SK-N-SH (cell line): ENCODE data around the gene SMIM14. TPM values are rescaled to one million over a fixed set of nuclear protein-coding genes. Genes with fewer than 3 reads are reported as not detected.
A peak's percentile ranks its signal among the peaks of the same experiment; 100 is the strongest.

Experiments used
- CTCF ChIA-PET: fragments of 300-600, 350-600 bp; formaldehyde crosslinking; extraction: SDS; loops from one replicate; lab custom pipeline; 2021; lab: Yijun Ruan, JAX
- POLR2A ChIA-PET: fragments of 350-600 bp; sonication (Branson Sonifier 250); formaldehyde crosslinking; extraction: SDS; loops from one replicate; lab custom pipeline; 2020; ENCODE audit warnings: antibody characterized with exemption, inconsistent platforms; lab: Yijun Ruan, JAX
- DNase-seq: peaks from one replicate; pipeline ENCODE4 v3.0.0; 2012
- H2AFZ ChIP-seq: fragments of 200-600 bp; sonication (generic); 2 replicates; pipeline ENCODE4 v1.8.1; 2016; ENCODE audit warnings: antibody characterized with exemption, mild to moderate bottlenecking, low read depth
- H3F3A ChIP-seq: fragments of 200-600 bp; sonication (generic); replicated peaks from 2 replicates; pipeline ENCODE3; 2016; ENCODE audit warnings: antibody characterized with exemption, mild to moderate bottlenecking; ENCODE audit not compliant: insufficient read depth
- H3K27ac ChIP-seq, 2 experiments: fragments of 200-500 bp in 1 of 2; fragments of 200-600 bp in 1 of 2; sonication (Bioruptor generic) in 1 of 2; sonication (generic), shearing (Covaris generic) in 1 of 2; 2 replicates each; pipeline versions ENCODE4 v1.5.1 to v1.6.1; 2014 to 2016; ENCODE audit warnings: low read depth in 2 of 2, inconsistent platforms in 1 of 2, low read length in 1 of 2, mild to moderate bottlenecking in 1 of 2, mixed read lengths in 1 of 2
- H3K27me3 ChIP-seq: fragments of 200-600 bp; sonication (generic), shearing (Covaris generic); 2 replicates; pipeline ENCODE4 v1.6.1; 2016; ENCODE audit warnings: mixed run types; ENCODE audit not compliant: insufficient read depth
- H3K36me3 ChIP-seq, 2 experiments: fragments of 200-500 bp in 1 of 2; fragments of 200-600 bp in 1 of 2; sonication (Bioruptor generic) in 1 of 2; sonication (generic) in 1 of 2; replicated peaks in 1 of 2; 2 replicates each; pipeline versions ENCODE3 to v1.5.1; 2014 to 2016; ENCODE audit warnings: low read length in 1 of 2, mild to moderate bottlenecking in 1 of 2; ENCODE audit not compliant: insufficient read depth in 2 of 2, control insufficient read depth in 1 of 2
- H3K4me1 ChIP-seq, 2 experiments: fragments of 200-500 bp in 1 of 2; fragments of 200-600 bp in 1 of 2; sonication (Bioruptor generic) in 1 of 2; sonication (generic), shearing (Covaris generic) in 1 of 2; 2 replicates each; pipeline versions ENCODE4 v1.5.1 to v1.6.1; 2014 to 2016; ENCODE audit warnings: low read depth in 1 of 2, low read length in 1 of 2, mixed run types in 1 of 2; ENCODE audit not compliant: insufficient read depth in 2 of 2, control insufficient read depth in 1 of 2
- H3K4me2 ChIP-seq: fragments of 200-600 bp; sonication (generic), shearing (Covaris generic); 2 replicates; pipeline ENCODE4 v1.6.1; 2017; ENCODE audit warnings: mixed run types
- H3K4me3 ChIP-seq, 2 experiments: fragments of 200-500 bp in 1 of 2; fragments of 200-600 bp in 1 of 2; sonication (Bioruptor generic) in 1 of 2; sonication (generic), shearing (Covaris generic) in 1 of 2; 2 replicates each; pipeline versions ENCODE4 v1.5.1 to v1.8.1; 2014 to 2016; ENCODE audit warnings: low read depth in 2 of 2, inconsistent platforms in 1 of 2, low read length in 1 of 2, mild to moderate bottlenecking in 1 of 2, mixed read lengths in 1 of 2, moderate library complexity in 1 of 2
- H3K79me2 ChIP-seq: fragments of 200-600 bp; sonication (generic); 2 replicates; pipeline ENCODE4 v1.8.1; 2017; ENCODE audit warnings: mild to moderate bottlenecking; ENCODE audit not compliant: insufficient read depth
- H3K9ac ChIP-seq: fragments of 200-600 bp; sonication (generic); 2 replicates; pipeline ENCODE4 v1.6.1; 2017; ENCODE audit warnings: mixed run types
- H3K9me2 ChIP-seq: fragments of 200-600 bp; sonication (generic); 2 replicates; pipeline ENCODE4 v1.6.1; 2017; ENCODE audit warnings: mixed run types
- H3K9me3 ChIP-seq: fragments of 200-600 bp; sonication (generic); 2 replicates; pipeline ENCODE4 v1.6.1; 2017; ENCODE audit warnings: mixed run types, mild to moderate bottlenecking, moderate library complexity
- H4K20me1 ChIP-seq: fragments of 200-600 bp; sonication (generic); 2 replicates; pipeline ENCODE4 v1.6.1; 2017; ENCODE audit warnings: mild to moderate bottlenecking, mixed run types; ENCODE audit not compliant: insufficient read depth
- CTCF ChIP-seq: fragments of 200-600 bp; sonication (generic); IDR thresholded peaks from 2 replicates; pipeline ENCODE4 v1.6.1; 2017; ENCODE audit warnings: antibody characterized with exemption, mild to moderate bottlenecking, moderate library complexity
- GABPA ChIP-seq: IDR thresholded peaks from 2 replicates; pipeline ENCODE4 v1.4.0; 2012; ENCODE audit warnings: low read depth, mild to moderate bottlenecking
- IRF3 ChIP-seq: fragments of 150-350 bp; IDR thresholded peaks from 2 replicates; pipeline ENCODE4 v1.6.1; 2016; ENCODE audit warnings: mild to moderate bottlenecking, low read depth, low read length
- MEF2A ChIP-seq: IDR thresholded peaks from 2 replicates; pipeline ENCODE4 v1.4.0; 2012; ENCODE audit warnings: low read depth, borderline replicate concordance
- PBX3 ChIP-seq: IDR thresholded peaks from 2 replicates; pipeline ENCODE4; 2012
- RAD21 ChIP-seq: IDR thresholded peaks from 2 replicates; pipeline ENCODE4 v1.6.1; 2012; ENCODE audit warnings: mild to moderate bottlenecking, low read length
- USF2 ChIP-seq: fragments of 150-350 bp; IDR thresholded peaks from 2 replicates; pipeline ENCODE4 v1.6.1; 2017; ENCODE audit warnings: antibody characterized with exemption, low read length, low read depth, borderline replicate concordance
- ZBTB33 ChIP-seq: IDR thresholded peaks from 2 replicates; pipeline ENCODE4 v1.4.0; 2012; ENCODE audit warnings: low read depth, borderline replicate concordance
- WGBS: methylation state at CpG from one replicate; pipeline ENCODE4 v1.1.6; 2017; ENCODE audit warnings: low lambda C conversion rate; 5-methylcytosine and 5-hydroxymethylcytosine counted together
- polyA plus RNA-seq, 3 experiments: library from polyadenylated mRNA; depleted of rRNA; stranded (reverse); fragments of >200 nt; gene quantifications; 2 replicates each; pipeline ENCODE4 v1.2.3, GENCODE V29; 2012

The SMIM14 gene
- polyA plus RNA-seq, 1 of the 3 experiments (the other 2 are of a cell fraction) = 12.6 TPM

GRCh38 chr4:39660045-39660444 is 21.4 kb upstream of the SMIM14 start:
- Histone ChIP-seq H3K9ac (no peak overlapping the region), H3K27me3 (no peaks in the 10 kb centered on the region), H4K20me1 (no peaks in the 10 kb centered on the region), H3K27ac (0 out of 4 replicates have a peak overlapping the region, but pooled peaks of 1 of the 2 experiments have one; percentile 14), H3K4me1 (peaks cover 0 to 3% of the 10 kb centered on the region in 2 experiments; a peak in 1 of 4 replicates), H2AFZ (no peak overlapping the region), H3F3A (peaks cover 12% of the 10 kb centered on the region), H3K79me2 (no peaks in the 10 kb centered on the region), H3K4me3 (no peak overlapping the region), H3K36me3 (no peaks in the 10 kb centered on the region), H3K9me3 (no peaks in the 10 kb centered on the region), H3K4me2 (no peak overlapping the region), H3K9me2 (no peaks in the 10 kb centered on the region)
- ChIA-PET CTCF (interaction anchor here (0.6 kb wide), 1 partner anchor 18 kb away, joined by 3 read pairs; no protein-coding TSS in a partner anchor), POLR2A (no interaction called here)
- 70% methylated on average over 6 of the region's 6 CpGs for WGBS
- TF ChIP-seq IRF3 (no peak), MEF2A (no peak), PBX3 (peak; percentile 52; the same call in 1 of the 2 replicates), USF2 (no peak)
- DNase-seq = no peak

GRCh38 chr4:39658756-39659155 is 20.1 kb upstream of the SMIM14 start:
- no peak overlapping the region for H3K9ac ChIP-seq
- TF ChIP-seq ZBTB33 = no peak
- peak; percentile 42 for TF ChIP-seq CTCF
- TF ChIP-seq RAD21 = peak; percentile 51
- TF ChIP-seq GABPA = no peak
- H3K9me2 ChIP-seq = no peaks in the 10 kb centered on the region
- no peak overlapping the region for H3K4me2 ChIP-seq
- no peak overlapping the region for H3K4me3 ChIP-seq
- no peak for DNase-seq
- no peaks in the 10 kb centered on the region for H3K9me3 ChIP-seq
- H3K36me3 ChIP-seq = no peaks in the 10 kb centered on the region
- no peaks in the 10 kb centered on the region for H4K20me1 ChIP-seq
- peaks cover 5% of the 10 kb centered on the region for H3F3A ChIP-seq
- H3K4me1 ChIP-seq = no peaks in the 10 kb centered on the region
- H3K79me2 ChIP-seq = no peaks in the 10 kb centered on the region
- H2AFZ ChIP-seq = no peak overlapping the region
- POLR2A ChIA-PET = no interaction called here
- 77% methylated on average over 3 of the region's 3 CpGs for WGBS
- H3K27ac ChIP-seq = no peak overlapping the region
- CTCF ChIA-PET = interaction anchor here (1.2 kb wide), 1 partner anchor 189 kb away, joined by 3 read pairs; no protein-coding TSS in a partner anchor
- no peaks in the 10 kb centered on the region for H3K27me3 ChIP-seq
